WERI-Rb-1 (cell line): ENCODE measurements around the gene SMG7.

Source experiments
- DNase-seq: peaks from one replicate; pipeline ENCODE4 v3.0.0-alpha.2; 2020
- H3K27ac ChIP-seq: fragments of 250-450 bp; sonication (Bioruptor Pico); 2 replicates; pipeline ENCODE4 v1.5.1; 2020; ENCODE audit warnings: mild to moderate bottlenecking, moderate library complexity
- H3K27me3 ChIP-seq: fragments of 250-450 bp; sonication (Bioruptor Pico); 2 replicates; pipeline ENCODE4 v1.5.1; 2021; ENCODE audit warnings: mild to moderate bottlenecking, low read depth, moderate library complexity; ENCODE audit not compliant: insufficient read depth, severe bottlenecking
- H3K36me3 ChIP-seq: fragments of 250-450 bp; sonication (Bioruptor Pico); 2 replicates; pipeline ENCODE4 v1.5.1; 2020; ENCODE audit warnings: mild to moderate bottlenecking, moderate library complexity
- H3K4me3 ChIP-seq: 2 replicates; pipeline ENCODE4 v1.5.1; 2011; ENCODE audit warnings: low read depth, mild to moderate bottlenecking, control low read depth, low read length
- H3K9me3 ChIP-seq: fragments of 250-450 bp; sonication (Bioruptor Pico); 2 replicates; pipeline ENCODE4 v1.5.1; 2021; ENCODE audit warnings: mild to moderate bottlenecking, moderate library complexity; ENCODE audit not compliant: severe bottlenecking
- CTCF ChIP-seq: IDR thresholded peaks from 2 replicates; pipeline ENCODE4 v1.5.1; 2011; ENCODE audit warnings: low read depth, mild to moderate bottlenecking, control low read depth, inconsistent platforms, low read length

SMG7 gene

DNA sequence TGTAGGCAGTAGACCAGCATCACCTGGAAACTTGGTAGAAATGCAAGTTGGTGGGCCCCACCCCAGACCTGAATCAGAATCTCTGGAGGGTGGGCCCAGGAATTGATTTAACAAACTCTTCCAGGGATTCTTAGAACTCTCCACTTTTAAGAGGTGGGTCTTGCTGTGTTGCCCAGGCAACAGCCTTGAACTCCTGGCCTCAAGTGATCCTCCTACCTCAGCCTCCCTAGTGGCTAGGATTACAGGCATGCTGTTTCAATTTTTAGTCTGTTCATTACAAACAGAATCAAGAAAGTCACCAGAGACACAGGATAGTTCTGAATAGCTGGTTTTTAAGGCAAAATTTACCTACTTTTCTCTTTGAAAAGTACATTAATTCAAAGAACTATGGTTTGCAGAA, 86.8 kb downstream of the SMG7 start:
- Histone ChIP-seq H3K9me3 (no peaks in the 10 kb centered on the region), H3K36me3 (no peaks in the 10 kb centered on the region), H3K4me3 (no peak overlapping the region), H3K27ac (no peak overlapping the region), H3K27me3 (no peaks in the 10 kb centered on the region)
- TF ChIP-seq CTCF, result no peak
- DNase-seq, result no peak

DNA sequence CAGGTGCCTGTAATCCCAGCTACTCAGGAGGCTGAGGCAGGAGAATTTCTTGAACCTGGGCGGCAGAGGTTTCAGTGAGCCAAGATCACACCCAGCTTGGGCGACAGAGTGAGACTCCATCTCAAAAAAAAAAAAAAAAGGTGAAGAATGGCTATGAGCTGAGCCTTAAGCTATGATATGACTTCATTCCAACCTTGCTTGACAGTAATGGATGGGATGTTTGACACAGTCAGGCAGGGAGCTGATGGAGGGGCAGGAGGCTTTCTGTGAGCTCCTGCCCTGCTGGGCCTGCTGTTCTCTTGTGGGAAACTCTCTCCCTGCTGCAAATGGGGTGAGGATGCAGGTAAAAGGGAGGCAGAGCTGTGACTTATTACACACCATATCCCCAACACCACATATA, 90.4 kb downstream of the SMG7 start:
- Histone ChIP-seq H3K4me3 (no peak overlapping the region), H3K27ac (no peak overlapping the region), H3K36me3 (no peaks in the 10 kb centered on the region), H3K9me3 (no peaks in the 10 kb centered on the region), H3K27me3 (no peaks in the 10 kb centered on the region)
- no peak for DNase-seq
- TF ChIP-seq CTCF, result no peak

- no peaks in the 10 kb centered on the region for H3K27me3 ChIP-seq
- H3K4me3 ChIP-seq, result no peak overlapping the region
- DNase-seq, result no peak
- H3K36me3 ChIP-seq, result no peaks in the 10 kb centered on the region
- H3K9me3 ChIP-seq, result no peaks in the 10 kb centered on the region
- no peak overlapping the region for H3K27ac ChIP-seq
- TF ChIP-seq CTCF, result no peak
Measured at GRCh38 chr1:183565261-183565660, 93.0 kb downstream of the SMG7 start.

GRCh38 chr1:183566026-183566425, 93.7 kb downstream of the SMG7 start:
- TF ChIP-seq CTCF, result no peak
- Histone ChIP-seq H3K4me3 (no peak overlapping the region), H3K36me3 (no peaks in the 10 kb centered on the region)

GRCh38 chr1:183567584-183567983, 95.3 kb downstream of the SMG7 start:
- Histone ChIP-seq H3K27me3 (no peaks in the 10 kb centered on the region), H3K36me3 (no peaks in the 10 kb centered on the region), H3K27ac (no peak overlapping the region), H3K9me3 (no peaks in the 10 kb centered on the region), H3K4me3 (no peak overlapping the region)
- no peak for DNase-seq
- TF ChIP-seq CTCF, result no peak

More at GRCh38 chr1:183566026-183566425, 93.7 kb downstream of the SMG7 start:
- no peaks in the 10 kb centered on the region for H3K9me3 ChIP-seq
- H3K27me3 ChIP-seq, result no peaks in the 10 kb centered on the region
- no peak for DNase-seq
- no peak overlapping the region for H3K27ac ChIP-seq

GRCh38 chr1:183568176-183569021, 96.1 kb downstream of the SMG7 start:
- DNase-seq, result no peak
- H3K4me3 ChIP-seq, result no peak overlapping the region
- TF ChIP-seq CTCF, result no peak
- no peaks in the 10 kb centered on the region for H3K36me3 ChIP-seq
- H3K27me3 ChIP-seq, result no peaks in the 10 kb centered on the region
- no peaks in the 10 kb centered on the region for H3K9me3 ChIP-seq
- no peak overlapping the region for H3K27ac ChIP-seq
